ENCODE results near the gene HSF2. TPM values are rescaled to one million over a fixed set of nuclear protein-coding genes. Genes with fewer than 3 reads are reported as not detected.

HSF2 gene
- total RNA-seq, 1 donor from 2014 or later = 37.1 TPM

- no peaks in the 10 kb centered on the region for H3K9me3 ChIP-seq (ENCODE audit: control insufficient read depth in 3 of 3, low read length in 3 of 3)
- no peak overlapping the region for H3K4me3 ChIP-seq (ENCODE audit: low read length in 3 of 3)
- no peaks in the 10 kb centered on the region for H3K4me1 ChIP-seq (ENCODE audit: control insufficient read depth in 3 of 3, insufficient read depth in 3 of 3, low read length in 3 of 3)
- no peak overlapping the region for H3K27ac ChIP-seq (ENCODE audit: low read depth, low read length)
- H3K9ac ChIP-seq (ENCODE audit: low read depth in 1 of 3, low read length in 3 of 3) = no peak overlapping the region
- no peaks in the 10 kb centered on the region for H3K36me3 ChIP-seq (ENCODE audit: control insufficient read depth in 3 of 3, insufficient read depth in 3 of 3, low read length in 3 of 3)
- H3K27me3 ChIP-seq (ENCODE audit: control insufficient read depth in 3 of 3, insufficient read depth in 3 of 3, low read length in 3 of 3) = no peaks in the 10 kb centered on the region
These were observed 26.8 kb upstream of the HSF2 start for GRCh38 chr6:122372647-122373046.

GRCh38 chr6:122374307-122374706 is 25.1 kb upstream of the HSF2 start:
- H3K9ac ChIP-seq (ENCODE audit: low read depth in 1 of 3, low read length in 3 of 3) = no peak overlapping the region
- no peak overlapping the region for H3K4me3 ChIP-seq (ENCODE audit: low read length in 3 of 3)
- no peak overlapping the region for H3K27ac ChIP-seq (ENCODE audit: low read depth, low read length)
- no peaks in the 10 kb centered on the region for H3K27me3 ChIP-seq (ENCODE audit: control insufficient read depth in 3 of 3, insufficient read depth in 3 of 3, low read length in 3 of 3)
- H3K9me3 ChIP-seq (ENCODE audit: control insufficient read depth in 3 of 3, low read length in 3 of 3) = no peaks in the 10 kb centered on the region
- H3K4me1 ChIP-seq (ENCODE audit: control insufficient read depth in 3 of 3, insufficient read depth in 3 of 3, low read length in 3 of 3) = no peaks in the 10 kb centered on the region
- H3K36me3 ChIP-seq (ENCODE audit: control insufficient read depth in 3 of 3, insufficient read depth in 3 of 3, low read length in 3 of 3) = no peaks in the 10 kb centered on the region

GRCh38 chr6:122376246-122376645 is 23.2 kb upstream of the HSF2 start:
- H3K4me1 ChIP-seq (ENCODE audit: control insufficient read depth in 3 of 3, insufficient read depth in 3 of 3, low read length in 3 of 3) = no peaks in the 10 kb centered on the region
- H3K27ac ChIP-seq (ENCODE audit: low read depth, low read length) = no peak overlapping the region
- H3K36me3 ChIP-seq (ENCODE audit: control insufficient read depth in 3 of 3, insufficient read depth in 3 of 3, low read length in 3 of 3) = no peaks in the 10 kb centered on the region
- H3K9me3 ChIP-seq (ENCODE audit: control insufficient read depth in 3 of 3, low read length in 3 of 3) = no peaks in the 10 kb centered on the region
- no peak overlapping the region for H3K4me3 ChIP-seq (ENCODE audit: low read length in 3 of 3)
- H3K9ac ChIP-seq (ENCODE audit: low read depth in 1 of 3, low read length in 3 of 3) = no peak overlapping the region
- no peaks in the 10 kb centered on the region for H3K27me3 ChIP-seq (ENCODE audit: control insufficient read depth in 3 of 3, insufficient read depth in 3 of 3, low read length in 3 of 3)

- no peaks in the 10 kb centered on the region for H3K36me3 ChIP-seq (ENCODE audit: control insufficient read depth in 3 of 3, insufficient read depth in 3 of 3, low read length in 3 of 3)
- H3K9ac ChIP-seq (ENCODE audit: low read depth in 1 of 3, low read length in 3 of 3) = no peak overlapping the region
- no peaks in the 10 kb centered on the region for H3K9me3 ChIP-seq (ENCODE audit: control insufficient read depth in 3 of 3, low read length in 3 of 3)
- no peaks in the 10 kb centered on the region for H3K27me3 ChIP-seq (ENCODE audit: control insufficient read depth in 3 of 3, insufficient read depth in 3 of 3, low read length in 3 of 3)
- H3K4me3 ChIP-seq (ENCODE audit: low read length in 3 of 3) = no peak overlapping the region
- H3K4me1 ChIP-seq (ENCODE audit: control insufficient read depth in 3 of 3, insufficient read depth in 3 of 3, low read length in 3 of 3) = peaks cover 0 to 2% (median 0%) of the 10 kb centered on the region in 3 donors
- H3K27ac ChIP-seq (ENCODE audit: low read depth, low read length) = no peak overlapping the region
These were observed 17.8 kb upstream of the HSF2 start for GRCh38 chr6:122381494-122382265.

GRCh38 chr6:122385857-122386612 is 13.4 kb upstream of the HSF2 start:
- Histone ChIP-seq H3K27ac (ENCODE audit: low read depth, low read length) (no peak overlapping the region), H3K36me3 (ENCODE audit: control insufficient read depth in 3 of 3, insufficient read depth in 3 of 3, low read length in 3 of 3) (no peaks in the 10 kb centered on the region), H3K9me3 (ENCODE audit: control insufficient read depth in 3 of 3, low read length in 3 of 3) (no peaks in the 10 kb centered on the region), H3K27me3 (ENCODE audit: control insufficient read depth in 3 of 3, insufficient read depth in 3 of 3, low read length in 3 of 3) (peaks cover 0 to 2% (median 0%) of the 10 kb centered on the region in 3 donors), H3K9ac (ENCODE audit: low read depth in 1 of 3, low read length in 3 of 3) (no peak overlapping the region), H3K4me3 (ENCODE audit: low read length in 3 of 3) (no peak overlapping the region), H3K4me1 (ENCODE audit: control insufficient read depth in 3 of 3, insufficient read depth in 3 of 3, low read length in 3 of 3) (peaks cover 0 to 2% (median 0%) of the 10 kb centered on the region in 3 donors)

- Histone ChIP-seq H3K27ac (ENCODE audit: low read depth, low read length) (no peak overlapping the region), H3K4me3 (ENCODE audit: low read length in 3 of 3) (no peak overlapping the region), H3K9ac (ENCODE audit: low read depth in 1 of 3, low read length in 3 of 3) (no peak overlapping the region), H3K27me3 (ENCODE audit: control insufficient read depth in 3 of 3, insufficient read depth in 3 of 3, low read length in 3 of 3) (peaks cover 0 to 2% (median 0%) of the 10 kb centered on the region in 3 donors), H3K4me1 (ENCODE audit: control insufficient read depth in 3 of 3, insufficient read depth in 3 of 3, low read length in 3 of 3) (no peaks in the 10 kb centered on the region), H3K9me3 (ENCODE audit: control insufficient read depth in 3 of 3, low read length in 3 of 3) (no peaks in the 10 kb centered on the region), H3K36me3 (ENCODE audit: control insufficient read depth in 3 of 3, insufficient read depth in 3 of 3, low read length in 3 of 3) (no peaks in the 10 kb centered on the region)
These were observed 10.5 kb upstream of the HSF2 start for GRCh38 chr6:122388945-122389344.

- Histone ChIP-seq H3K27me3 (ENCODE audit: control insufficient read depth in 3 of 3, insufficient read depth in 3 of 3, low read length in 3 of 3) (peaks cover 0 to 2% (median 0%) of the 10 kb centered on the region in 3 donors), H3K36me3 (ENCODE audit: control insufficient read depth in 3 of 3, insufficient read depth in 3 of 3, low read length in 3 of 3) (no peaks in the 10 kb centered on the region), H3K9me3 (ENCODE audit: control insufficient read depth in 3 of 3, low read length in 3 of 3) (no peaks in the 10 kb centered on the region), H3K27ac (ENCODE audit: low read depth, low read length) (no peak overlapping the region), H3K9ac (ENCODE audit: low read depth in 1 of 3, low read length in 3 of 3) (no peak overlapping the region), H3K4me3 (ENCODE audit: low read length in 3 of 3) (no peak overlapping the region), H3K4me1 (ENCODE audit: control insufficient read depth in 3 of 3, insufficient read depth in 3 of 3, low read length in 3 of 3) (no peaks in the 10 kb centered on the region)
These were observed 9.6 kb upstream of the HSF2 start for GRCh38 chr6:122389704-122390372.

GRCh38 chr6:122392564-122393350 is 6.7 kb upstream of the HSF2 start:
- H3K36me3 ChIP-seq (ENCODE audit: control insufficient read depth in 3 of 3, insufficient read depth in 3 of 3, low read length in 3 of 3) = no peaks in the 10 kb centered on the region
- H3K27me3 ChIP-seq (ENCODE audit: control insufficient read depth in 3 of 3, insufficient read depth in 3 of 3, low read length in 3 of 3) = peaks cover 0 to 2% (median 0%) of the 10 kb centered on the region in 3 donors
- H3K4me3 ChIP-seq (ENCODE audit: low read length in 3 of 3) = no peak overlapping the region
- no peaks in the 10 kb centered on the region for H3K4me1 ChIP-seq (ENCODE audit: control insufficient read depth in 3 of 3, insufficient read depth in 3 of 3, low read length in 3 of 3)
- H3K9me3 ChIP-seq (ENCODE audit: control insufficient read depth in 3 of 3, low read length in 3 of 3) = no peaks in the 10 kb centered on the region
- H3K27ac ChIP-seq (ENCODE audit: low read depth, low read length) = no peak overlapping the region
- H3K9ac ChIP-seq (ENCODE audit: low read depth in 1 of 3, low read length in 3 of 3) = no peak overlapping the region

GRCh38 chr6:122393351-122393896 is 6.0 kb upstream of the HSF2 start:
- Histone ChIP-seq H3K36me3 (ENCODE audit: control insufficient read depth in 3 of 3, insufficient read depth in 3 of 3, low read length in 3 of 3) (no peaks in the 10 kb centered on the region), H3K27me3 (ENCODE audit: control insufficient read depth in 3 of 3, insufficient read depth in 3 of 3, low read length in 3 of 3) (peaks cover 0 to 2% (median 0%) of the 10 kb centered on the region in 3 donors), H3K4me3 (ENCODE audit: low read length in 3 of 3) (no peak overlapping the region), H3K27ac (ENCODE audit: low read depth, low read length) (no peak overlapping the region), H3K9me3 (ENCODE audit: control insufficient read depth in 3 of 3, low read length in 3 of 3) (no peaks in the 10 kb centered on the region), H3K9ac (ENCODE audit: low read depth in 1 of 3, low read length in 3 of 3) (no peak overlapping the region), H3K4me1 (ENCODE audit: control insufficient read depth in 3 of 3, insufficient read depth in 3 of 3, low read length in 3 of 3) (no peaks in the 10 kb centered on the region)
